Measurements from ENCODE around the gene SPSB1.

DNA sequence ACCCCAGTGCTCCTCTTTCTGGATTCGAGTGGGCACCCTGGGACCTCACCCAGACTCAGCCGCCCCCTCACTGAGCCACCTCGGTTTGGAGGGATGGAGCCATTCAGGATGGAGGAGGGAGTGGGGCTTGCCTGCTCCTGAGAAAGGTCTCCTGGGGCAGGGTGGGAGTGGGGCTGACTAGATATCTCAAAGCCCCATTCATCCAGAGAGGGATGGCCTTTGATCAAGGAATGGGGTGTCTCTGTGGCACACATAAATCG is 10.1 kb upstream of the SPSB1 start:
- TF ChIP-seq, protein P1, sequence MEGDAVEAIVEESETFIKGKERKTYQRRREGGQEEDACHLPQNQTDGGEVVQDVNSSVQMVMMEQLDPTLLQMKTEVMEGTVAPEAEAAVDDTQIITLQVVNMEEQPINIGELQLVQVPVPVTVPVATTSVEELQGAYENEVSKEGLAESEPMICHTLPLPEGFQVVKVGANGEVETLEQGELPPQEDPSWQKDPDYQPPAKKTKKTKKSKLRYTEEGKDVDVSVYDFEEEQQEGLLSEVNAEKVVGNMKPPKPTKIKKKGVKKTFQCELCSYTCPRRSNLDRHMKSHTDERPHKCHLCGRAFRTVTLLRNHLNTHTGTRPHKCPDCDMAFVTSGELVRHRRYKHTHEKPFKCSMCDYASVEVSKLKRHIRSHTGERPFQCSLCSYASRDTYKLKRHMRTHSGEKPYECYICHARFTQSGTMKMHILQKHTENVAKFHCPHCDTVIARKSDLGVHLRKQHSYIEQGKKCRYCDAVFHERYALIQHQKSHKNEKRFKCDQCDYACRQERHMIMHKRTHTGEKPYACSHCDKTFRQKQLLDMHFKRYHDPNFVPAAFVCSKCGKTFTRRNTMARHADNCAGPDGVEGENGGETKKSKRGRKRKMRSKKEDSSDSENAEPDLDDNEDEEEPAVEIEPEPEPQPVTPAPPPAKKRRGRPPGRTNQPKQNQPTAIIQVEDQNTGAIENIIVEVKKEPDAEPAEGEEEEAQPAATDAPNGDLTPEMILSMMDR (conservative IDR thresholded peaks at IDR 0.05 in 1 of 2, IDR thresholded peaks at IDR 0.05 in 1 of 2; ENCODE audit: extremely low read depth in 1 of 2, insufficient read depth in 1 of 2, low read depth in 1 of 2, low read length in 2 of 2): no peak
- TF ChIP-seq EZH2 (IDR thresholded peaks at IDR 0.05; ENCODE audit: borderline replicate concordance, low read length): no peak

Data from mammary epithelial cell (primary cell).